GM12872 (cell line): ENCODE measurements around the gene DKKL1.

Experiments used
- TF ChIP-seq, protein P1 (sequence below): IDR thresholded peaks from 3 replicates; pipeline ENCODE4 v1.5.1; 2011; ENCODE audit warnings: low read depth, mild to moderate bottlenecking, low read length, moderate library complexity; ENCODE audit not compliant: insufficient read depth

Gene DKKL1

DNA sequence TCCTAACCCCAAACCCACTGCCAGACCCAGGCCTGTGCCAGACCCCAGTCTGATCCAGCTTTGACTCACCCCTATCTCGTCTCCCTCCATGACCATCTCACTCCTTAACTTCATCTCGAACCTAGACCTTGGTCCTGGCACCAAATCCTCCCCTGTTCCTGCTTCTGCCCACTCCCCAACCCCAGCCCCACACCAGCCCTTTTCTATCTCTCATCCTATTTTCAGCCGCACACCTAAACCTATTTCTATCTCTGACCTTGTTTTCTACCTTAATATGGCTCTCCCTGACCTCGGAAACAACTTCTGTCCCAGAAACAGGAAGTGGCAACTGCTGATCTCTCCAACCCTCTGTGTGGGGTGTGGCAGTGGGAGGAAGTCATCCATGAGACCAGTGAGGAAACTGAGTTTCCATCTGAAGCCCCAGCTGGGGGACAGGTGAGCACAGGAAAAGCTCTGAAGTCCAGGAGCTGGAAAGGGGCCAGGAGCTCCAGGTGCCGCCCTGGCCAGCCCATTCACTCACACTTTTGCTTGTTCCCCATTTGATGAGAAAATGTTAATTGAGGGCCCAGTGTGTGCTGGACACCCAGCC is 45.9 kb downstream of the DKKL1 start:
- TF ChIP-seq, protein P1, sequence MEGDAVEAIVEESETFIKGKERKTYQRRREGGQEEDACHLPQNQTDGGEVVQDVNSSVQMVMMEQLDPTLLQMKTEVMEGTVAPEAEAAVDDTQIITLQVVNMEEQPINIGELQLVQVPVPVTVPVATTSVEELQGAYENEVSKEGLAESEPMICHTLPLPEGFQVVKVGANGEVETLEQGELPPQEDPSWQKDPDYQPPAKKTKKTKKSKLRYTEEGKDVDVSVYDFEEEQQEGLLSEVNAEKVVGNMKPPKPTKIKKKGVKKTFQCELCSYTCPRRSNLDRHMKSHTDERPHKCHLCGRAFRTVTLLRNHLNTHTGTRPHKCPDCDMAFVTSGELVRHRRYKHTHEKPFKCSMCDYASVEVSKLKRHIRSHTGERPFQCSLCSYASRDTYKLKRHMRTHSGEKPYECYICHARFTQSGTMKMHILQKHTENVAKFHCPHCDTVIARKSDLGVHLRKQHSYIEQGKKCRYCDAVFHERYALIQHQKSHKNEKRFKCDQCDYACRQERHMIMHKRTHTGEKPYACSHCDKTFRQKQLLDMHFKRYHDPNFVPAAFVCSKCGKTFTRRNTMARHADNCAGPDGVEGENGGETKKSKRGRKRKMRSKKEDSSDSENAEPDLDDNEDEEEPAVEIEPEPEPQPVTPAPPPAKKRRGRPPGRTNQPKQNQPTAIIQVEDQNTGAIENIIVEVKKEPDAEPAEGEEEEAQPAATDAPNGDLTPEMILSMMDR = no peak

DNA sequence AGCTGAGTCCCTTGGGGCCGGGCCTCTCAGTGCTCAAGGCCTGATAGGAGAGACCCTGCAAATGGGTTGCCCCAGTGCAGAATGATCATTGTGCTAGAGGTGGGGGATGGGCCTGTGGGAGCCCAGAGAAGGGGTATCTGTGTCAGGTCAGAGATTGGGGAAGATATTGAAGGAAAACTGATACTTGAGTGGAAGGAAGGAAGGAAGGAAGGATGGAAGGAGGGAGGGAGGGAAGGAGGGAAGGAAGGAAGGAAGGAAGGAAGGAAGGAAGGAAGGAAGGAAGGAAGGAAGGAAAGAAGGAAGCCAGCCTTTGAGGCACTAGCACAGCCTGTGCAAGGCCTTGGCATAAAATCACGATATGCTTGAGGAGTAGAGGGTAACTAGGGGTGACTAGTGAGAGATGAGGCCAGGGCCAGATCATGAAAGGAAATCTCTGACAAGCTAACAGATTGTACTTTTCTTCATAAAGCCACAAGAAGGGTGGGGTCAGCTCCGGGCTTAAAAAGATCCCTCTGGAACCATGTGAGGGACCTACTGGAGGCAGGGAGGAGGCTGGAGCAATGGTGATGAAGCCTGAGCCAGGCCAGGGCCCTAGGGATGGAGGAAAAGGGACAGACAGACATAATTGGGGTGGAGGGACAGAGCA is 48.1 kb downstream of the DKKL1 start:
- TF ChIP-seq, protein P1 = no peak

DNA sequence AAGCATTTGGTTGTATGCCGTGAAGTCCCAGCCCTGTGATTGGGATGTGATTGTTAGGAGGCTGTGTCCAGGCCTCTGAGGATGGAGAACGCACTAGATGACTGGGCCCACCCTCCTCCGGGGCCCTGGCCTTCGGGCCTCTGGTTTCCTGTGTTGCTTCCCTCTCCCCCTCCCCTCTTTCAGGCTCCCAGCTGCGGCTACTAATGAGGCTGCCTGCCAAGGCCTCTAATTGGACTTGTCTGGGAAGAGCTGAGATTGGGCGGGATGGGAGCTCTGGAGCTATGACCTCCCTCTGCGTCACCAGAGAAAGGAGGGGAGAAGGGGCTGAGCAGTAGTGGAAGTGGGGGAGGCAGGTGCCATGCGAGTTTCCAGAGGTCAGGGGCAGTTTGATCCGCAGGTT is 49.7 kb downstream of the DKKL1 start:
- TF ChIP-seq, protein P1 = no peak

DNA sequence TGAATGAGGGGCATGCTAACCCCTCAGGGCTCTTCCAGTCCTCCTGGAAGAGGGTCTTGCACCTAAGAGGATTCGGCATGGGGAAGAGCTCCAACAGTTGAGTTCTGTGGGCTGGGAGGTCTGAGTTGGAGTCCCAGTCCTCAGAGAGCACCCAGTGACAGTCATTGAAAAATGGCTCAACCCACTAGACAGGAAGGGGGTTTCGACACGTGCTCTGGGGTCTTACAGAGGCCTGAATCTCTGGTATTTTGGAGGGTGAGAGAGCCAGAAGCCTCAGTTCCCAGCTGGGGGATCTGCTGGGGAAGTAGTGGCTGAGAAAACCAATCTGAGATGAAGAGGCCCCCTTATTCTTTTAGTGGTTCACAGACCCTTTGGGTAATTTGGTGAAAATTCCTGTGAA is 50.6 kb downstream of the DKKL1 start:
- TF ChIP-seq, protein P1 = no peak

DNA sequence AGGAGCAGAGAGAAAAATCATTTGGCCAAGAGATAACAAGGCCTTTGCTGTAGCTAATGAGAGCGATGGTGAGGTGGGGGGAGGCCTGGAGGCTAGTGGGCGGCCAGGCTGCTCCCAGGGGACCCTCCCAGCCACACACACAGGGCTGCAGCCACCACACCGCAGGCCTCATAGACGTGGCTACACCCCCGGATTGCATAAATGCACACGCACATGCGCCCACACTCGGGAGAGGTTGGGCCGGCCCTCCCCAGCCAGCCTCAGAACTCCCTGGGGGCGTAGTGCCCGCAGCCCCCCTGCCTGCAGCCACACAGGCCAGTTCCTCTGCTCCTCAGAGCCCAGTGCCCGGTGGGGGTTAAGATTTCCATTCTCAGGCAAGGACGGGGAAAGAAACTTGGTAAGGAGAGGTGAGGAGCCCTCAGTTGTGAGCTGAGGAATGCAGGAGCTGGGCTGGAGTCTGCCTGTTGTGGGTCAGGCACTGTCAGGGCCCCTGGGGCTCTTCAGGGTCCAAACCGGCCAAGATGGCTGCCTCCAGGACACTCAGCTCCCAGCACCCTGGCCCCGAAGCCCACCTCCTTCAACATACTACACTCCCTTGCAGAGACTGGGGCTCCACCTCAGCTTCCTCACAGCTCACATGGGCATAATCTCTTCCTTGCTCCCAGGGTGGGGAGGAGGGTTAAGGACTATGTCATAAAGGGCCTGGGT is 51.6 kb downstream of the DKKL1 start:
- TF ChIP-seq, protein P1 = no peak

DNA sequence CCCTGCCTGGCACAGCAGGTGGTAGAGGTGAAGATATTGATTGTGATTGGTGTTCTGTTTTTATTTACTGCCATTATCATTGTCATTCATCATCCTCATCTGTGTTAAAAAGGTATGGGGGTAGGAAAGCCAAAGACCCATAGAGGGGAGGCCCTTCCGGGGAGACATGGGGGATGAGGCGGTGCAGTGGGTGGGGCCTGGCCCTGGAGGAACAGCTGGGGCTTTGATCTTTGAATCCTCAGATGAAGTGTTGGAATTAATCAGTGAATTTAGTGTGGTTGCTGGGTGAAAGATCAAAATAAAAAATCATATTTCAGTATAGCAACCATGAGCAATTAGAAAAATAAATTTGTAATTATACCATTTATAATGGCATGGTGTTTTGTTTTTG is 52.1 kb downstream of the DKKL1 start:
- TF ChIP-seq, protein P1 = no peak

DNA sequence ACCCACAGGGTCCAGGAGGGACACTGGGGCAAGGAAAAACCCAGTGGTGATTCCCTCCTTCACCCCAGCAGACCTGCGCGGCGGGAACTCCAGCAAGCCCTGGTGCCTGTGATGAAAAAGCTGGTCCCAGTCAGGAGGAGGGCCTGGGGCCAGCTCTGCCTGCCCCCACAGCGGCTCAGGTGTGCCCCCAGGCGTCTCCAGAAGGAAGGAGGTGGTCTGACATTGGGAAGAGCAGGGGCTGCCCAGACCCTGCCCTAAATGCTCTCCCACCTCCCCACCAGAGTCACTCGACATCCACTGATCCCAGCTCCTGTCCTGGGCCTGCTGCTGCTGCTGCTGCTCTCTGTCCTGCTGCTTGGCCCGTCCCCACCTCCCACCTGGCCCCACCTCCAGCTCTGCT is 53.4 kb downstream of the DKKL1 start:
- TF ChIP-seq, protein P1 = no peak
